GM21786 (cell line): ENCODE data around the gene STEAP1B.
A peak's percentile ranks its signal among the peaks of the same experiment; 100 is the strongest.

ENCODE experiments used
- ATAC-seq: cut with Tn5 transposase; IDR thresholded peaks from one replicate; pipeline ENCODE4 v1.9.1; 2021; ENCODE audit not compliant: unreplicated experiment

Gene STEAP1B

DNA sequence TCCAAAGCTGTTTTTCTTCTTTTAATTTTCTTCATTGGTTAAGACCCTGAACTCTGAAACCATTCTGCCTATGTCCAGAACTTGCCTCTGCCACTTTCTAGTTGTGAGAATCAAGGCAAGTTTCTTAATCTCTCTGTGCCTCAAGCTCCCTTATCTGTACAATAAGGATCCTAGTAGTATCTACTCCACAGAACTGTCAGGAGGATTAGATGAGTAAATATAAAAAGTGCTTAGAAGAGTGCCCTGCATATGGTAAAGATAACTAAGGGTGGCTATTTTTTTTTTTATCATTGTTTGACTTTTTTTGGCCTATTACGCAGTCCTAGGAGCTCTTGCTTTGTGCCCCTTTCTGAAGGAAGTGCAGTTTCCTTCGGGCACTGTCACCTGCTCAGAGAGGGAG lies 96.6 kb downstream of the STEAP1B start:
- no peak for ATAC-seq

GRCh38 chr7:22402250-22402649 lies 97.7 kb downstream of the STEAP1B start:
- ATAC-seq, result peak; percentile 40

DNA sequence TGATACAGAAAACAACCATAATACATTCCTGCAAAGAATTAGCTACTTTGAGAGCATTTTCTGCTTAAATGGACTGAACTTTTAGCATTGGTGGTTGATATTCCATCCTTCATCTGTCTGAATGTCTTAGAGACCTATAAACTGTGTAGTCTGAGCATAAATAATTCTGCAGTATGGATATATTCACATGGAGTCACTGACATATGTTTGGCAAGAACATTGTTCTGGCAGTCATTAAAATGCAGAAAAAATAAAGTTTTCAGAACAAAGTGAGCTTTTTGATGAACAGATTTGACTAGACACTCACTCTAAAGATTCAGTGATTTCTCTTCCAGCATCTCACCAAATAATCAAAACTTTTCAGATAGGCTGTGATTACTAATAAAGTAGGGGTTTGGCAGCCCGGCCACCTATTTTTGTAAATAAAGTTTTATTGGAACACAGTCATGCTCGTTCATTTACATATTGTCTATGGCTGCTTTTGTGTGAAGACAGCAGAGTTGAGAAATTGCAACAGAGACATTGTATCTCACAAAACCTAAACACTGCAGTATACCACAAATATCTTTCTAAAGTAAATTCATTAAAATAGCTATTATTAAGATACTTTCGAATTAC lies 98.9 kb downstream of the STEAP1B start:
- no peak for ATAC-seq

- no peak for ATAC-seq
Measured at GRCh38 chr7:22400150-22400814, 99.7 kb downstream of the STEAP1B start.

DNA sequence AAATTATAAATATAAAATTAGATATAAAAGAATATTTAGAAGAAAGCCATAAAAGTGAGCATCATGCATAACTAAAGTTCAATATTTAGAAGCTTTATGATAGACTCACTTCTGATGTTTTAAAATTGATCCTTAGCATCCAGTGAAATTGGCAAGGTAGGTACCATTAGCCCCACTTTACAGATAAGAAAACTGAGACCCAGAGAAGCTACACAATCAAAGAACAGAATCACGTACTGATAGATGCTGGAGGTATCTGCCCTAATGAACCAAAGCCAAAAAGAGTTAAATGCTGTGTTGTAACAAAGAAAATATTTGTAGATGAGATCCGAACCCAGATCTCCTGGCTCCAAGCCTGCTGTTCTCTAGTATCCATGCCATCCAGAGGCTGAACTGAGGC lies 100.4 kb downstream of the STEAP1B start:
- no peak for ATAC-seq

DNA sequence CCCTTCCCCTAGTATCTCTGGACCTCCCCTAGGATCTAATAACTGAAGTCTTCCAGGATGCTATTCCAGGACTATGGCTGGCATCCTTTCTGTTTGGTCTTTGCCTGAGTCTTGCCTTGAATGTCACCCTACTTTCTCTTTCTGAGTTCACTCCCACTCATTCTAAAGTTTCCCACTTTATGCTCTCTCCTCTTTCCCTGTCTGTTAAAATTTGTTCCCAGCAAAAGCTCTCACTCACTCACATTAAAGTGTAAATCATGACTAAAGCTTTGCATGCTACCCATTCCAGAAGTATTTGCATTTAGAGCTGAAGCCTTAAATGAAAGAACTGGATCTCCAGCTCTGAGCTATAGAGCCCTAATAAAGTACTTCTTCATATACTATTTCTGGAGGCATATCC lies 100.9 kb downstream of the STEAP1B start:
- ATAC-seq, result no peak

DNA sequence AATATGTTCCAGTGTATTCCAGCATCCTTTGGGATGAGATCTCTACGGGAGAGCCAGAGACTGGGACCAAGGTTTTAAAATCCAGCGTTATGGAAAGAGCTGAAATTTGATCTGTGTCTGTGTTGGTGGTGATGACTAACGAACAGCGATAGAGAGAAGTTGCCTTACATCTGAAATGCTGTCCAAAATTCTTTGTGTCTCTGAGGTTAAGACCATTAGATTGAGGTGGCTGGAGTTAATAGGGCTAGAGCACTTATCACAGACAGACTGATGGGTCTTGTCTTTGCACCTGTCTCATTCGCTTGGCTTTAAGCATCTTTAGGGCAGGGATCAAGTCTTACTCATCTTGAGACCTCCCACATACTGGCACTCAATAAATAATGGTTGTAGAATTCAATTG lies 102.0 kb downstream of the STEAP1B start:
- ATAC-seq, result no peak

- no peak for ATAC-seq
Measured at GRCh38 chr7:22395222-22395621, 104.8 kb downstream of the STEAP1B start.

GRCh38 chr7:22394739-22395138 lies 105.2 kb downstream of the STEAP1B start:
- ATAC-seq, result no peak

- no peak for ATAC-seq
Measured at GRCh38 chr7:22393913-22394729, 105.9 kb downstream of the STEAP1B start.

DNA sequence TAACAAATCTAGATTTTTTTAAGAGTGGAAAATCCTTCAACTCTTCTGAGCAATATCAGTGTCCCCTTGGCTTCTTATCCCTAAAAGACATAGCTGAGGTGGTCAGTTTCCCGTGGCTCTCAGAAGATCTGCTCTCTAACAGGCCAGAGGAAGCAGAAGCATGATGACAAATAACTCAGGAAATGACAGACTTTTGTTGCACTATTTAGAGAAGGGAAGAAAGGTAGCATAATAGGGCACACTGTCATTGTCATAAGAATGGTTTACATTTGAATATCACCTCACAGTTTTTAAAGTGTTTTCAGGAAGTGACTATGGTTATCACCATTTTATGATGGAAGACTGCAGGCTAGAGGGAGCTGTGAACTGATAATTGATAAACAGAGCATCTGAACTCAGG lies 109.5 kb downstream of the STEAP1B start:
- ATAC-seq, result no peak

- no peak for ATAC-seq
Measured at GRCh38 chr7:22389892-22390291, 110.1 kb downstream of the STEAP1B start.

DNA sequence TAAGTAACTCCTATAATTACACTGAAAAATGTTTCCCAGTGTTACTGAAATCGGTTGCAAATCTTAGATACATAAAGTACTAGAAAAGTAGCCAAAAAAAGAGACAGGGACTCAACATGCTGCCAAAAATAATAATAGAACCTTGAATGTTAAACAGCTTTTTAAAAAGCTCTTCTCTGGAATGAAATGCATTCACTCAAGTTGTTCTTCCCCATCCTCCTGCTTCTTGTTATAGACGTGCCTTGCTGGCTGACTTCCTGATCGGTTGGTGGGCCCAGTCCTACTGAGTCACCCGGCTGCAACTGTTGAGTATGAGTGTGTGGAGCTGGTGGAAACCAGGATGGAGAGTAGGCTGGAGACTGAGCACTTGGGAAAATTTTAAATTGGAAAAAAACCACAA lies 112.4 kb downstream of the STEAP1B start:
- ATAC-seq, result no peak

DNA sequence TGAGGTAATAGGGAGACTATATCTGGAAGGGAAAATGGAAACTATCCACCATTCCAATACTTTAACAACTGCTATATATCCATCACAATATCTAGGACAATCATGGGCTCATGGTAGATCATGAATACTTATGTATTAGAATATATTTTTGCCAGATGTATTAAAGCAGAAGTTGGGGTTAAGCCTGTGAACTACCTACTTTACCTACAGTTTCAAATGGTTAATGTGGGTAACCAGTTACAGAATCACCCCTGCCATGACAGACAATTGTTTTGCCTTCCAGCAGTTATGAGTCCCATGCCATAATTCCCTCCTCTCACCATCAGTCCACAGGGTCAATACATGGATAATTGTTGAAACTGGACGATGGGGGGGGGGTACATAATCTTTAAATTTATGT lies 113.1 kb downstream of the STEAP1B start:
- peak; percentile 38 for ATAC-seq

DNA sequence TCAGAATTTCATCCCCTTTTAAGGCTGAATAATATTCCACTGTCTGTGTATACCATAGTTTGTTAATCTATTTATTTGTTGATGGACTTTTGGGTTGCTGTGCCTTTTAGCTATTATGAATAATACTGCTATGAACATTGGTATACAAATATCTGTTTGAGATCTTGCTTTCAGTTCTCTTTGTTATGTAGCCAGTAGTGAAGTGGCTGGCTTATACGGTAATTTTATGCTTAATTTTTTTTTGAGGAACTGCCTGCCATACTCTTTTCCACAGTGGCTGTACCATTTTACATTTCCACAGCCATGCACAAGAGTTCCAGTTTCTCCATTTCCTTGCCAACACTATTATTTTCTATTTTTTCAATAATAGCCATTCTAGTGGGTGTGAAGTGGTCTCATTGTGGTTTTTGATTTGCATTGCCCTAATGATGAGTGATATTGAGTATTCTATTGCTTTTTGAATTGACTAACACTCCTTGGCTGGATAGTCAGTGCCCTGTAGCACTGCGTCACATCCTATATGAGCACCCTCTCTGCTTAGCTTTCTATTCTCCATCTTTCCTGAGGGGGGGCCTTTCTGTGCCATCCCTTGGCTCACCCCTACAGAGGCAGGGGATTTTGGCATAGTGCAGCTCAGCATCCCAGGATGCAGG lies 113.7 kb downstream of the STEAP1B start:
- peak; percentile 46 for ATAC-seq

DNA sequence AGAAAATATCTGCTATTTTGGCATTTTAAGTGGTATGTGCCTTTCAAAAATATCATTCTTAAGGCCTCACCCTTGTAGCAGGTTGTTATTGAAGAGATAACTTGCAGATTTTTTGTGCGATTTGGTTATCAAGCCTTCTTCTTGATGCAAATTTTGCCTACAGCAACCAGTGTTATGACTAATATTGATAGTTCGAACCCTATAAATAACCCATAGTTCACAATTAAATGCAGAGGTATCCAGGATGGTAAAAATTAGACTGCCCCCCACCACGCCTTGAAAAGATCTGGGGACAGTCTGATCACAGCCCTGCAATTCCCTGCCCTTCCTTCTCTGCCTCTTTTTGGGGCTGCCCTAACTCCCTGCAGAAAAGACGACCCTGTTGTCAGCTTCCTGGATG lies 114.7 kb downstream of the STEAP1B start:
- ATAC-seq, result no peak

DNA sequence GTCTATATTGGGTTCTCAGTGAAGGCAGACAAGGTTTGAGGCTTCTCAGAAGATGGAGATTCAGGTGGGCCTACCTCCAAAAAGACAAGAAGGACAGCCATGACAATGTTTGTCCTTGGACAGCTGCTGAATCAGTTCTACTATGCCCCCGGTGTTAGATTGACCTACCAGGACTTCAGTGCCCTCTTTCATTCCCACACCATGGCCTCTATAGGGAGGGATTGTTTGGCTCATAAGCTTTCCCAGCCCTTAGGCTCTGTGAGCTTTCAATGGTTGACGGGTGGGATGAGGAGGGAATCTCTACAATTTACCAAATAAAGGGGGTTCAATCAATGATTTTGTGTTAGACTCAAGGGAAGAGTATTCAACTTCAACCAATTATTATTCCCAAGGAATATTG lies 119.7 kb downstream of the STEAP1B start:
- ATAC-seq, result no peak

GRCh38 chr7:22378199-22378980 lies 121.6 kb downstream of the STEAP1B start:
- ATAC-seq, result no peak

DNA sequence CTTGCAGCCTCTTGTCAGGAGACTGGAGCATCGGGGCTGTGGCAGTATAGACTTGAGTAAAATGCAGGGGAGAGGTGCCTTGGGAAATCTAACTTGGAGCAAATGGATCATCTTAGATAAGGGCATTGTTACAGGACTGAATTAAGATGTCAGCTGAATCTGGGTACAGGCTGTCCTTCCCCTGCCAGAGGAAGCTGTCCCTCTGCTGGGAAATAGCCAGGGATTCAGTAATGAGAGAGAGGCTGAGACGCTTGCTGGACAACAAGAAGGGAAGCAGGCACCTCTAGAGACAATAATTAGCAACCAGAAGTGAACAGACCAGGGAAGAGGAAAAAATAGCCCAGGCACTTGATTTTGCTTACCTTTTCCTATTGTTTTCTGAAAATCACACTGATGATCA lies 122.3 kb downstream of the STEAP1B start:
- no peak for ATAC-seq

- no peak for ATAC-seq
Measured at GRCh38 chr7:22375359-22376048, 124.5 kb downstream of the STEAP1B start.
